Fibroblast of skin of right quadriceps (primary cell): ENCODE measurements around the gene CD164L2.

ENCODE experiments used
- DNase-seq: peaks from one replicate; pipeline ENCODE4 v3.0.0-alpha.2; 2013

CD164L2 gene

GRCh38 chr1:27361044-27361402 lies 22.1 kb downstream of the CD164L2 start:
- DNase-seq, result no peak

GRCh38 chr1:27360159-27361043 lies 22.7 kb downstream of the CD164L2 start:
- no peak for DNase-seq

- DNase-seq, result no peak
Observed at GRCh38 chr1:27359822-27360158, 23.3 kb downstream of the CD164L2 start.

GRCh38 chr1:27358928-27359313 lies 24.2 kb downstream of the CD164L2 start:
- no peak for DNase-seq

GRCh38 chr1:27358038-27358927 lies 24.9 kb downstream of the CD164L2 start:
- DNase-seq, result no peak

GRCh38 chr1:27357281-27358037 lies 25.7 kb downstream of the CD164L2 start:
- peak; percentile 52 for DNase-seq

GRCh38 chr1:27356619-27357280 lies 26.4 kb downstream of the CD164L2 start:
- DNase-seq, result no peak

- DNase-seq, result no peak
Observed at GRCh38 chr1:27356277-27356618, 26.9 kb downstream of the CD164L2 start.

- DNase-seq, result no peak
Observed at GRCh38 chr1:27355683-27356082, 27.4 kb downstream of the CD164L2 start.

- no peak for DNase-seq
Observed at GRCh38 chr1:27353629-27354028, 29.5 kb downstream of the CD164L2 start.

GRCh38 chr1:27353166-27353565 lies 30.0 kb downstream of the CD164L2 start:
- no peak for DNase-seq

- DNase-seq, result no peak
Observed at GRCh38 chr1:27351541-27352107, 31.5 kb downstream of the CD164L2 start.

GRCh38 chr1:27350663-27351540 lies 32.2 kb downstream of the CD164L2 start:
- peak; percentile 28 for DNase-seq

- DNase-seq, result peak; percentile 61
Observed at GRCh38 chr1:27349784-27350662, 33.1 kb downstream of the CD164L2 start.

- no peak for DNase-seq
Observed at GRCh38 chr1:27348861-27349783, 34.0 kb downstream of the CD164L2 start.

- no peak for DNase-seq
Observed at GRCh38 chr1:27346991-27347624, 36.0 kb downstream of the CD164L2 start.

- no peak for DNase-seq
Observed at GRCh38 chr1:27346357-27346756, 36.8 kb downstream of the CD164L2 start.

- DNase-seq, result no peak
Observed at GRCh38 chr1:27345272-27345671, 37.9 kb downstream of the CD164L2 start.

- no peak for DNase-seq
Observed at GRCh38 chr1:27343639-27344025, 39.5 kb downstream of the CD164L2 start.
